ENCODE measurements around the gene NFIA.

The NFIA gene

DNA sequence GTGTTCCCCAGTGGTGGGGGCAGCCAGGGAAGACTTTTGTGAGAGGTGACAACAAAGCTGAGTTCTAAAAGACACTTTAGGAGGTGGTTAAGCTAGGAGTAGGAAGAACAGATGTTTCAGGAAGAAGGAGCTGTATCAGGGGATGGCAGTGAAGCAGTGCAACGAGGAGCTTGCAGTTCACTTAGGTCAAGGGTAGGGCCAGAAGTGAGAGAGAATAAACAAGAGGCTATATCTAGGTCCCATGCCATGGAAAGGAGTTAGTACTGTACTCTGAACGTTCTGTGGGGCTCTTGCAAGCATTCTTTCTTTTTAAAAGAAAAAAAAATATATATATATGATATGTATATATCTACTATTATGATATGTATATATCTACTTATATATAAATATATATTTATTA, 244.4 kb downstream of the NFIA start:
- FAIRE-seq = no peak
- no peak for DNase-seq (ENCODE audit: low spot score)

DNA sequence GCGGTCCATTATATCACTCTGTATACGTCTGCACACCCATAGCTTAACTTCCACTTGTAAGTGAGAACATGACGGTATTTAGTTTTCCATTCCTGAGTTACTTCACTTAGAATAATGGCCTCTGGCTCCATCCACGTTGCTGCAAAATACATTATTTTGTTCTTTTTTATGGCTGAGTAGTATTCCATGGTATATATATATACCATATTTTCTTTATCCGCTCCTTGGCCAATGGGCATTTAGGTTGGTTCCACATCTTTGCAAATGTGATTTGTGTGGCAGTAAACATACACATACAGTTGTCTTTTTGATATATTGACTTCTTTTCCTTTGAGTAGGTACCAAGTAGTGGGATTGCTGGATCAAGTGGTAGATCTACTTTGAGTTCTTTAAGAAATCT, 245.1 kb downstream of the NFIA start:
- DNase-seq (ENCODE audit: low spot score) (no peak), FAIRE-seq (no peak)

- DNase-seq (ENCODE audit: low spot score) (no peak), FAIRE-seq (no peak)
Observed at GRCh38 chr1:61329556-61329955, 247.2 kb downstream of the NFIA start.

DNA sequence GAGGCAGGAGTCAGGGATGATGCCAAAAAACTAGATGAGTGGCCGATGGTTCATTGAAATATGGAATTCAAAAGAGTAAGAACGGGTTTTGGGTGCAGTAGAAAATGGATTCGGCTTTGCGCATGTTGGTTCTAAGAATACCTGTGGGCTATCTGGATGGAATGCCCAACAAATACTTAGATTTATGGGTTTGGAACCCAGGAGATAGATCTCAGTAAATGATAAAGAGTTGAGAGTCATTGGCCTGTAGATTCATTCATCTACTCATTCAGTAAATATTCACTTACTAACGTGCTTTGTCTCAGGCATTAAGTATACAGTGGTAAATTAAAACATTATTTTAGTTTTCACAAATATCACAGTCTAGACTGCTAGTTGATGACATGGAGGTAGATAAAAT, 247.7 kb downstream of the NFIA start:
- FAIRE-seq (no peak), DNase-seq (ENCODE audit: low spot score) (no peak)

DNA sequence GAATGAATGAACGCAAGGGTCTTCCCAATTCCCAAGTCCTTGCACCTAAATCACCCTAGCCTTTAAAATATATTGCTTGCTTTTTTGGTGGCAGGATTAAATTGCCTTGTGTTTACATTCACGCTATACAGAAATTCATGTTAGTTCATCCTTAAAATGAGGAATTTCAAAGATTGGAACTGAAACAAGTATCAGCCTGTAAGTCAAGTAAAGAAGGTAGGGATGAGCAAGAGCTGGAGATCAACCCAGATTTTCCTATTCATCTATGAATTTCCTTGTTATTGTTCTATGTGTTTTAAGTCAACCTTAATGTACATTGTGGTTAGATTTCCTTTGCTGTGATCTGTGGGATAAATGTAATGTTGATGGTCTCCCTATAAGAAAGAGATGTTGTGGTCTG, 248.2 kb downstream of the NFIA start:
- FAIRE-seq = no peak
- DNase-seq (ENCODE audit: low spot score) = no peak

DNA sequence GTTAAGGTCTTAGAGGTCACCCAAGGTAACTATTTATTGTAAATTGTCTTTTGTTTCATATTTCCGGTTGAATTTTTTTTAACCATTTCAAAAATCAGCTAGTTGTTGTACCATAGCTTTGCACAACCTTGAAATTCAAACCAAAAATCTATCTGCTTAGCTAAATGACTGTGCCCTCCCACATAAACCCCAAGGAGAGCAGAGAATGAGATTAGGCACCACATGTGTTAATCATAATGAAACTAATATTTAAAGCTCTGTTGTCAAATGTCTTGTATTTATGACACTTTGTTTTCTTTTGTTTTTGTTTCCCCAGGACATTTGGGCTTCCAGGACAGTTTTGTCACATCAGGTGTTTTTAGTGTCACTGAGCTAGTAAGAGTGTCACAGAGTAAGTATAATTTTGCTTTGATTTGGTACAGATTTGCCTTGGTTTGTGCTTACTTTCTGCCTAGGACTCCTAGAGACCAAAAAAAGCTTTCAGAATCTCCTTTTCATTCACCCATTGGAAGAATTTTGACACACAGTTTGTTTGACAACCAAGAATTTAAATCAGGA, 249.9 kb downstream of the NFIA start:
- FAIRE-seq (no peak), DNase-seq (ENCODE audit: low spot score) (no peak)

DNA sequence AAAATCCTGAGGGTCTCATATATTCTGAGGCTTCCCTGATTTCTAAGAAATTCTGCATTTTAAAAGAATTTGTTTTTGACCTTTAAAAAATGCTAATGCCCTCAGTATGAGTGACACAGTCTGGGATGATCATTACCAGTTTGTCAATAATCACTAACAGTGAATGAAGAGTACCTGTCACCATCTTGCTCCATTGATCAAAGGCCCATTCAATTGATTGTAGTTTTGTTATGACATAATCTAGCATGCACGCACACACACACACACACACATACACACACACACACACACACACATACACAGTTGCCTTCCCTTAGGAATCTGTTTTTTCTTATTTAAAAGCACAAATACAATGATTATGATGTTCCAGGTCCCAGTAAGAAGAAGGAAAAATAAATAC, 250.4 kb downstream of the NFIA start:
- no peak for DNase-seq (ENCODE audit: low spot score)

DNA sequence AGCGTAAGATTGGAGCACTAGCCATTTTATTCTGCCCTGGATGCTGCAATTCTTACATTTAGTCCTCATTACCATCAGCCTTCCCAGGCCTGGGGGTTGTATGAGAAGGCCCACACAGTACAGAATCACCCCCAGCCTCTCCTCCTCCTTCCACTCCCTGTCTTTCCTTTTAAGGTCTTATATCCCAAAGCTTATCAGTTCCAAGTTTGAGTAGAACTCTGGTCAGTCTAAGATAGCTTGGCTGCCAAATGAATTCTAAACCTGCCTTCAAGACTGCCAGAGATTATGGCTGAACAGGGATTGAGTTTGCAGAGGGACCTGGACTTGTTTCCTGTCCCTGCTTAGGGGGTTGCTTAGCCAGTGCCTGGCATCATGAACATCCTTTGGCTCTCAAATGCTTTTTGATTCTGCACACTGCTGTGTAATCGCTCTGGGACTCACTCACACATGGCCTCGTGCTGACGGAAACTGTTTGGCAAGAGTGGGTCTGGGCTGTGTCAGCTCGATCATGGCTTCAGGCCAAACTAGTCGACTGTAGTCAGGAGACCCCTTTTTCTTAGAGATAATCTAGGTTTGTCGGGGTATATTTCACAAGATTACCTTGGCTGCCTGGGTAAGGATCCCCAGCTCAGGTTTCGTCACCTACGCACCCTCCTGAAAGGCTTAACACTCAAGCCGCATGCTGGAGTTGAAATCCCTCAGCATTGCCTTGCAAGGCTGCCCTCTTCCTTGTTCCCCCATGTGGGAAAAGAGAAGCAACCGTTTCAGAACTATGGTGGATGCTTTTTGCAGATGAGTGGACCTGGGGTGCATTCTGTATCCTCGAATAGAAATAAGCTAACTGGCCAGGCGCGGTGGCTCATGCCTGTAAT, 252.6 kb downstream of the NFIA start:
- DNase-seq (ENCODE audit: low spot score) = no peak
- FAIRE-seq = no peak

More for the DNA sequence above, 250.4 kb downstream of the NFIA start:
- no peak for FAIRE-seq

GRCh38 chr1:61337037-61337436, 254.7 kb downstream of the NFIA start:
- FAIRE-seq = no peak
- no peak for DNase-seq (ENCODE audit: low spot score)

- DNase-seq (ENCODE audit: low spot score) (no peak), FAIRE-seq (no peak)
Observed at GRCh38 chr1:61337441-61337951, 255.1 kb downstream of the NFIA start.

DNA sequence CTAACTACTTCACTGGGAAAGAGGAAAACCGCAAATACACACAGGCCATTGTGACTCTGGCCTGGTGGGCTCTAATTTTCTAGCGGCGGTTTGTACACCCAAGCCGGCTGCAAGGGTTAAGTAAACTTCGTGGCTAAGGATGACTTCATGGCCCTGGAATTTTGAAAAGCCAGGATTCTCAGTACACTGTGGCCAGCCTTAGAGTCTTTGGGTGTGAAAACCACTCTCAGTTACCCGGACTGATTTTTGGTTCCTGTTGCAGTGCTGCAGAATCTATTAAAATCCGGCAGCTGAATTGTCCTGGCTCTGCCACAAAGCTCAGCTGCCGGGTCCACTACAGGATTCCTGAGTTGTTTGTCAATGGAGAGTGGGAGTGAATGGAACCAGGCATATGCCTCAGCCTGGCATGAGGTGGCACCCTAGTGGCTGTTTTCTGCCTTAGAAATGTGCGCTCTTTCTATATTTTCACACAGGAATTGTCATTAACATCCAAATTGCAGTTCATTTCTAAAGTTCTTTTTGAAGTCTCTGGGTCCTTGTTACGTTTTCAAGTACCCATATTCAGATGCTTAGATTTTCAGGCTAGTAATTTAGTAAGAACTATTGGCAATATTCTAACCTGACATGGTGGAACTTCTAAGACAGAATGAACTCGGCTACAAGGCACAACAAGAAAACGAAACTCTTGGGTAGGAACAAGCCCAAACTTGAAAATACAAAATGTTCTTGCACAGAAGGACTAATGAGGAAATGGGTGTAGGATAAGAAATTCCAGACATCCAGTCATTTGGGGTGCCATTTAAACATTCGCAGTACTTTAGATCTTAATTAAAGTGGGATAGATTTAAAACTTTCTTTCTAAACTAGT, 255.9 kb downstream of the NFIA start:
- FAIRE-seq (peak; percentile 97), DNase-seq (ENCODE audit: low spot score) (peak; percentile 94)

DNA sequence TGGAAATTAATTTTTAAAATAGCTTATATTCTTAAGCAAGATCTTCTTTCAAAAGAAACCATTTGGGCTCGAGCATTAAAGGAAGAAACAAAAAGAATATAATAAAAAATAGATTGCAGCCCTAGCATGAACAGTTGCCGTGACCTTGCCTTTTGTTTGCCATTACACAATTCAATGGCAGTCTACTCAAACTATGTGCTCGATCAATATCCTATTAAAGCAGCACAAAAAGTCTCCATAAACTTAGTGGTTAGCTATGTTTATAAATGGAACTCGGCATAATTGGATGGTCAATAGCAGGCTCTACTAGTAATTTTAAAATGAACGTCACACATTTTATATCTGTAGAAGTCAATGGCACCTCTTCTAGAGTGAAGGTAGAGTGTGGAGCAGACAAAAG, 256.5 kb downstream of the NFIA start:
- FAIRE-seq = no peak
- no peak for DNase-seq (ENCODE audit: low spot score)

GRCh38 chr1:61341426-61341825, 259.1 kb downstream of the NFIA start:
- no peak for FAIRE-seq
- no peak for DNase-seq (ENCODE audit: low spot score)

DNA sequence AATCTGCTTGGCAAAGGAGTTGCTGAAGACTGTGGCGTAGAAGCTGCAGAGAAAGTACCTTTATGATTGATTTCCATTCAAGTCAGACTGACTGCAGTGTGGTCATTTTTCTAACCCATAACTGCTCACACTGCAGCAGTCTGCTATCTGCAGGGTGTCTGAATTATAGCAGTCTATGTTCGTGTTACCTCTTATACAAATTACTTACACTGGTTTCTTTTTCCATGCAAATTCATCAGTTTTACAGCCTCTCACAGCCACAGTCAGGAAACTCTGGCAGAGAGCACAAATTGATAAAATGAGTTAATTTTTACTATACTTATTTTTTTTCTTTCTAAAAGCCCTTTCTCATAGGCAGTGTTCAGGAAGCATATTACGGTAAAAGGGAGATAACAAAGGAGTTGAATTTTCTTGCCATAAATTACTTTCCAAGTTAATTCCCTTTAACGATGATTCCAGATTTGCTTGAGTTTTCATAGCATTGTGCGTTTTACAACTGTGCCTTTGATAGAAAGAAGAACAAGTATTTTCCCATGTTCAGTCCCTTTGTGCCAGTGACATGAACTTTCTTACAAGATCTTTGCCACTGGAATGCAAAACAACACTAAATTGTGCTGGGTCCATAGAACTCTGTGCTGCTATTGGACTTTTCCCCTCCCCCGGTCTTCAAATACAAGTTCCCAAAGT, 261.5 kb downstream of the NFIA start:
- no peak for DNase-seq (ENCODE audit: low spot score)

GRCh38 chr1:61344696-61345095, 262.3 kb downstream of the NFIA start:
- DNase-seq (ENCODE audit: low spot score) (no peak), FAIRE-seq (no peak)

More for the DNA sequence above, 261.5 kb downstream of the NFIA start:
- no peak for FAIRE-seq

DNA sequence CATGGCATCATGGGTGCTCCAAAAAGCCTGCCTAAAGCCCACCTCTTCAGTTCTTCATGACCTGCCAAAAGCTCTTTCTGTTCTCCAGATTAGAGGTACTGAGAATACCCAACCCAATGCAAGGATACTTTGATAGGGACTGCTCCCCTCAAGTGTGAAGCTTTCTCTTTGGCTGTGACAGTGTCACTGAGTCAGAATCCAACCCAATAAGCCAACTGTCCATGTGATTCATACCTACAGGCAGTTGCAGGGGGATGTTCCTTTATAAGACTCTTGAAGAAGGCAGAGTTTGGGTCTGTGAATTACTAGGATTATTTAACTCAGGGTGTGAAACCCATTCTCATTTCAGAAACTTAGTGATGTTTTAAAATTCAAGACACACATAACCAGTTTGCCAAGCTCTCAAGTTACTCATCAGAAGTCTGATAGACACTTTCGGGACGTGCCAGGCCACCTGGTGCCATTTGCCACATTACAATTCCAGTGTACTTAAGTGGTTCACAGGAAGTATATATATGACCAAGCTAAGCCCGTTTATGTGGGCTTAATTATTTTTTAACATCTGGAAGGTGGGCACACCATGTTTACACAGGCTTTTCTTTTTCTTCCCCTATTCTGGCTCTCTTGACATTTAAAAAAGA, 265.8 kb downstream of the NFIA start:
- DNase-seq (ENCODE audit: low spot score) = no peak
- FAIRE-seq = no peak

GRCh38 chr1:61352845-61353435, 270.6 kb downstream of the NFIA start:
- no peak for FAIRE-seq
- no peak for DNase-seq (ENCODE audit: low spot score)

DNA sequence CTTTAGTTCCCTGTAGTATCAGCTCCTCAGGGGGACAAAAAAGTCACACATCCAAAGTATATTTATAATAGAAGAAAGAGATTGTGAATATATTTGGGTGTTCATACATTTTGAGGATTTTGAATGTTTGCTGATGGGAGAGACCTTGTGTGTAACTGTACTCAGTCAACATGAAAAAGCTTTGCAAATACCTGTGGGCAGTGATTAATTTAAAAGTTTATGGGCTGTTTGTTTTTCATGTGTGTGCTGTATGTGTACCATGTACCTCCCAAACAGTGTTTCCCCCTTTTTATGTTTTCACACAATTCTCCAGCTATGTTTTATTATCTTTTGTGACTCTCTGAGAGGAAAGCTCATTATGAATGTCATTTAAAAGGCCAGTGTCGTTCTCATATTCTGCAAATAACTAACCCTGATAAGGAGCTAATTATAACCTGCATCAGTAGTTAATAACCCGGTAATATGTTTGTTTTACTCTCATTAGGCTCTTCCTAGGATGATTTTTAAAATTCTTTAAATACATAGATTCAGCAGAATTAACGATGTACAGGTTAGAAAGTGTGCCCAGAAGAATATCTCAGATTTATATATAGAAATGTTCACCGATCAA, 271.5 kb downstream of the NFIA start:
- DNase-seq (ENCODE audit: low spot score) (no peak), FAIRE-seq (no peak)

GRCh38 chr1:61356016-61356415, 273.7 kb downstream of the NFIA start:
- no peak for FAIRE-seq

GRCh38 chr1:61356995-61357394, 274.6 kb downstream of the NFIA start:
- FAIRE-seq (no peak), DNase-seq (ENCODE audit: low spot score) (no peak)

More at GRCh38 chr1:61356016-61356415, 273.7 kb downstream of the NFIA start:
- no peak for DNase-seq (ENCODE audit: low spot score)
